ENCODE results near the gene PLA2G12A. TPM values are rescaled to one million over a fixed set of nuclear protein-coding genes. Genes with fewer than 3 reads are reported as not detected.

The PLA2G12A gene
- total RNA-seq, 1 donor from 2014 or later, result 20.3 TPM

DNA sequence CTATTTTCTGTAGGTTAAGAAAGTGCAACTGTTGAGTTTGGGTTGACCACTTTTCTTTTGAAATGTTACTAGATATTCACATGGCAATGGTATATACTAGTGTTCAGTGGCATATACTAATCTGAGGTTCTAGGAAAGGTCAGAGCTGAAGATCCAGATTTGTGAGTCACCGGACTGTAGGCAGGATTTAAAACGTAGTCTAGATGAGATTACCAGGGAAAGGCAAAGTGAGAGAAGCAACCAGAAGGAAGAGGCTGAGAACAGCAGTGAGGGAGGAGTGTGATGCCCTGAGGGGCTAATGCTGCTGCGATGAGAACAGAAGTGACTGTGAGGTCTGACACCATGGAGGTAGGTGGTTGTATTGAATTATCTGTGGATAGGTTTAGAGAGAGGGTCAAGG, 9.7 kb upstream of the PLA2G12A start:
- H3K4me3 ChIP-seq (ENCODE audit: low read depth, low read length), result no peak overlapping the region
- DNase-seq (ENCODE audit: low read depth), result no peak
- TF ChIP-seq, protein P1, sequence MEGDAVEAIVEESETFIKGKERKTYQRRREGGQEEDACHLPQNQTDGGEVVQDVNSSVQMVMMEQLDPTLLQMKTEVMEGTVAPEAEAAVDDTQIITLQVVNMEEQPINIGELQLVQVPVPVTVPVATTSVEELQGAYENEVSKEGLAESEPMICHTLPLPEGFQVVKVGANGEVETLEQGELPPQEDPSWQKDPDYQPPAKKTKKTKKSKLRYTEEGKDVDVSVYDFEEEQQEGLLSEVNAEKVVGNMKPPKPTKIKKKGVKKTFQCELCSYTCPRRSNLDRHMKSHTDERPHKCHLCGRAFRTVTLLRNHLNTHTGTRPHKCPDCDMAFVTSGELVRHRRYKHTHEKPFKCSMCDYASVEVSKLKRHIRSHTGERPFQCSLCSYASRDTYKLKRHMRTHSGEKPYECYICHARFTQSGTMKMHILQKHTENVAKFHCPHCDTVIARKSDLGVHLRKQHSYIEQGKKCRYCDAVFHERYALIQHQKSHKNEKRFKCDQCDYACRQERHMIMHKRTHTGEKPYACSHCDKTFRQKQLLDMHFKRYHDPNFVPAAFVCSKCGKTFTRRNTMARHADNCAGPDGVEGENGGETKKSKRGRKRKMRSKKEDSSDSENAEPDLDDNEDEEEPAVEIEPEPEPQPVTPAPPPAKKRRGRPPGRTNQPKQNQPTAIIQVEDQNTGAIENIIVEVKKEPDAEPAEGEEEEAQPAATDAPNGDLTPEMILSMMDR (conservative IDR thresholded peaks at IDR 0.05; ENCODE audit: low read depth, low read length), result no peak

DNA sequence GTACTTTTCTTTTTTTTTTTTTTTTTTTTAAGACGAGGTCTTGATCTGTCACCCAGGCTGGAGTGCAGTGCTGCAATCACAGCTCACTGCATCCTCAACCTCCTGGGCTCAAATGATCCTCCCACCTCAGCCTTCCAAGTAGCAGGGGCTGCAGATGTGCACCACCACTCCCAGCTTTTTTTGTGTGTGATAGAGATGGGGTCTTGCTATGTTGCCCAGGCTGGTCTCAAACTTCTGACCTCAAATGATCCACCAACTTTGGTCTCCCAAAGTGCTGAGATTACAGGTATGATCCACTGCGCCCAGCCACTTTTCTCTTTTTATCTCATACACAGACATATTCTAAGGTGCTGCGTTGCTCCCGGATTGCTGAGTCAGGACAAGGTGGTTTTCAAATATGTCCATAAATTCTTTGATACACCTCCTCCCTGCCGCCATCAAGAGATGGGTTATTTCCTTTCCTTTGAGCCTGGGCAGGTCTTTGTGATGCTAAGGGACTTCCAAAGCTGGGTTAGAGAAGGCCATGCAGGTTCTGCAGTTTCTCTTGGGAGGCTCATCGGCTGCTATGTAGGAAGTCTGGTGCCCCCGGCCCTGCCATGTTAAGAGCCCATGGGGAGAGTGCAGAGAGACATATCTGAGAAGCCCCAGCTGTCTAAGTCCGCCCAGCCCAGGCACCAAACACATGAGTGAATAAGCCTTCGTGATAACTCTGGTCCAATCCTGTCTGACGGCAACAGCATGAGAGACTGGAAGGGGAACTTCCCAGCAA, 8.4 kb upstream of the PLA2G12A start:
- TF ChIP-seq, protein P1 (conservative IDR thresholded peaks at IDR 0.05; ENCODE audit: low read depth, low read length), result no peak
- H3K4me3 ChIP-seq (ENCODE audit: low read depth, low read length), result no peak overlapping the region
- no peak for DNase-seq (ENCODE audit: low read depth)

DNA sequence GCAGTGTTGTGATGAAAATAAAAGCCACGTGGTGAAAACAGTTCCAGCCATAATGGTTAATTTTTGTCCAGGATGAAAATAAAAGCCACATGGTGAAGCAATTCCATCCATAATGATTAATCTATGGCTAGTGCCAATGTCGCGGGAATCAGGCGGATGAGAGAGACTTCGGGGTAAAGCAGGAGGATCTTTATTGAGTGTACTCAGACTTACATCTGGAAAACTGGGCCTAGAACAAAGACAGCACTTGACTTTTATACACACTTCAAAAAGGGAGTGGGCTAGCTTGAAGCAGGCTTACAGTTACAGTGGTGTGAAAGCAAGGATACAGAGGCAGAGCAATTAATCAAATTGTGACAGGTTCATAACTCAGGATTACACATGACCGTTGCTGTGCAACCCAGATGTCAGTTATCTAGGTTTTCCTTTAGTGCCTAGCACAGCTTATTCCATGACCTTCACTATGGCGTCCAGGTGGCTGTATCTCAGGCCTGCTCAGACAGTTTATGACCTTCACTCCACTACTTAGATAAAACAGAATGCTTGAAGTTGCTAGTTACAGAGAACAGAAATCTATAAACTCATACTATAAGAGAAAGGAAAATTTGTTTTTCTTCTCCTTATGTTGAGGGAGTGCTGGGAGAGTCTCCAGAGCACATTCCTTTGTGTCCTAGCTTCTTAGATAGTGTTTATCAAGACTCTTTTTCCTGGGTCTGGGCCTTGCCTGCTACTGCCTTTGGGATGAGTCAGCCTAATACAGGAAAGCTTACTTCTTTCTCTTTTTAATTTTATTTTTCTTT, 5.9 kb upstream of the PLA2G12A start:
- TF ChIP-seq, protein P1 (conservative IDR thresholded peaks at IDR 0.05; ENCODE audit: low read depth, low read length), result no peak
- DNase-seq (ENCODE audit: low read depth), result peak; percentile 66
- no peak overlapping the region for H3K4me3 ChIP-seq (ENCODE audit: low read depth, low read length)

DNA sequence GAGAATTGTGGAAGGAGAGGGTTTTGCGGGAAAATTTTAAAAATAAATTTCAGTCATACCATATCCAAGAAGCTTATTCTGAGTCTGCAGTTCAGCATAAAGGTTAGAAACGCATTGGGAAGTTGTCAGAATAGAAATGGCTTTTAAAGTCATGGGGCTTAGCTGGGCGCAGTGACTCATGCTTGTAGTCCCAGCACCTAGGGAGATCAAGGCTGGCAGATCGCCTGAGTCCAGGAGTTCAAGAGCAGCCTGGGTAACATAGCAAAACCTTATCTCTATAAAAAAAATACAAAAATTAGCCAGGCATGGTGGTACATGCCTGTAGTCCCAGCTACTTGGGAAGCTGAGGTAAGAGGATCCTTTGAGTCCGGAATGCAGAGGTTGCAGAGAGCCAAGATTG, 3.9 kb upstream of the PLA2G12A start:
- no peak overlapping the region for H3K4me3 ChIP-seq (ENCODE audit: low read depth, low read length)
- TF ChIP-seq, protein P1 (conservative IDR thresholded peaks at IDR 0.05; ENCODE audit: low read depth, low read length), result no peak
- DNase-seq (ENCODE audit: low read depth), result no peak

DNA sequence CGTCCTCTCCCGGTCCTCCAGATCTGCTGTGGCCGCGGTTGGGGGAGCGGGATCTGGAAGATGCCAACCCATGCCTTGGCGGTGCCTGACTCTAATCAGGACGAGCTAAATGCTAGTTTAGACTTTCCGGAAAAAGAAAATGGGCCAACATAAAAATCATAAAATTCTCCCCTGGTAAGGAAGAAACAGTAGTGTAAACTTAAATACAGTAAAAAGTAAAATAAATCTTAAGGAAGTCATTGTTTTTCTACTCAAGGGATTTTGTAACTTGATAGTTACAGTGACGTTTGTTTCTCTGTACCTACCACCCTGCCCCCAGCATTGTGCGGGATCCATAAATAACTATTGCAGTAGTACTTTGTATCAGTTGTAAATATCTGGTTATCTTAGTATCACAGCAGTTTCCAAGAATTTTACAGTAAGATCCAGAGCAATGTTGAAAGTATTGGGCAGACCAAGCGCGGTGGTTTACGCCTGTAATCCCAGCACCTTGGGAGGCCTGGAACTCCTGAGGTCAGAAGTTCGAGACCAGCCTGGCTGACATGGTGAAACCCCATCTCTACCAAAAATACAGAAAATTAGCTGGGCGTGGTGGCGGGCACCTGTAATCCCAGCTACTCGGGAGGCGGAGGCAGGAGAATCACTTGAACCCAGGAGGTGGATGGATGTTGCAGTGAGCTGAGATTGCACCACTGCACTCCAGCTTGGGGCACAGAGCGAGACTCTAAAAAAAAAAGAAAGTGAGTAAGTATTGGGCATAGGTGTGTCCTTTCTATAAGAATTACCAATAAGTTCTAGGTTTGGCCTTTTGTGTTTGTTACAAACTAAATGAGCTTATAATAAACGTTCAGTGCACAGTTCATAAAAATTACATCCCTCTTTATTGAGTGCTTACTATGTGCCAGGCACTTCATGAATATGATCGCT, 1.0 kb upstream of the PLA2G12A start:
- no peak for DNase-seq (ENCODE audit: low read depth)
- peak overlapping the region; percentile 64 for H3K4me3 ChIP-seq (ENCODE audit: low read depth, low read length)
- TF ChIP-seq, protein P1 (conservative IDR thresholded peaks at IDR 0.05; ENCODE audit: low read depth, low read length), result no peak

DNA sequence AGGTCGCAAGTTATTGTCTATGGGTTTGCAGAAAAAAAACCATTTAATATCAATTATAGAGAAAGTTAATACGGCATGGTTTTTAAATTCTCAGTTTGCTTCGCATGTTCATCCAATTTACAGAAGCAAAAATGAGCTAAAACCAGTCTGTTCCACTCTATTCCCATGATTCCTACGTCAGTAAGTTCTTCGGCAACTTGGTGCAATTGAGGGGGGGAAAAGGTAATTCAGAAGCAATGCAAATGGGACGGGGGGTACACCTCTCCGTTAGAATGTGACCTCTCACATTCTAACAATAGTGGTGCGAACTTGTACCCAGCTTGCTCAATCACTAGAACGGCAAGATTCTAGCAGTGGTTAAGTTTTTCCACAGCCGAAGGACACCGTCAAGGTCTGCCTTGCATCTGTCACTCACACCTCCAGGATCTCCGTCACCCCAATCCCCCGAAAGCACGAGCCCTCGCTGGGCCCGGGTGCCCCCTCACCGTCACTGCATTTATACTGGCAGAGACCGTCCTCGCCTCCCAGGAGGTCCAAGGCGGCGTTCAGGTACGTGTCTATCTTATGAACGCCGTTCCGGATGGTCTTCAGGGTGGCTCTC, 653 bp downstream of the PLA2G12A start:
- no peak for DNase-seq (ENCODE audit: low read depth)
- H3K4me3 ChIP-seq (ENCODE audit: low read depth, low read length), result peak overlapping the region; percentile 64

More for the DNA sequence above, 653 bp downstream of the PLA2G12A start:
- TF ChIP-seq, protein P1 (conservative IDR thresholded peaks at IDR 0.05; ENCODE audit: low read depth, low read length), result no peak

Data from epithelial cell of proximal tubule (primary cell).